Hair follicle dermal papilla cell (primary cell): ENCODE data around the gene UHMK1. TPM values are rescaled to one million over a fixed set of nuclear protein-coding genes. Genes with fewer than 3 reads are reported as not detected.

Source experiments
- small RNA-seq: library from RNA; depleted of rRNA; stranded (forward); fragments of <200 nt; gene quantifications from one replicate; pipeline ENCODE3, GENCODE V24; 2012
- total RNA-seq: library from RNA; depleted of rRNA; stranded (reverse); fragments of >200 nt; gene quantifications from 2 replicates; pipeline ENCODE4 v1.2.3, GENCODE V29; 2012

The UHMK1 gene, protein sequence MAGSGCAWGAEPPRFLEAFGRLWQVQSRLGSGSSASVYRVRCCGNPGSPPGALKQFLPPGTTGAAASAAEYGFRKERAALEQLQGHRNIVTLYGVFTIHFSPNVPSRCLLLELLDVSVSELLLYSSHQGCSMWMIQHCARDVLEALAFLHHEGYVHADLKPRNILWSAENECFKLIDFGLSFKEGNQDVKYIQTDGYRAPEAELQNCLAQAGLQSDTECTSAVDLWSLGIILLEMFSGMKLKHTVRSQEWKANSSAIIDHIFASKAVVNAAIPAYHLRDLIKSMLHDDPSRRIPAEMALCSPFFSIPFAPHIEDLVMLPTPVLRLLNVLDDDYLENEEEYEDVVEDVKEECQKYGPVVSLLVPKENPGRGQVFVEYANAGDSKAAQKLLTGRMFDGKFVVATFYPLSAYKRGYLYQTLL
- total RNA-seq = 48.1 and 55.5 TPM in 2 replicates

DNA sequence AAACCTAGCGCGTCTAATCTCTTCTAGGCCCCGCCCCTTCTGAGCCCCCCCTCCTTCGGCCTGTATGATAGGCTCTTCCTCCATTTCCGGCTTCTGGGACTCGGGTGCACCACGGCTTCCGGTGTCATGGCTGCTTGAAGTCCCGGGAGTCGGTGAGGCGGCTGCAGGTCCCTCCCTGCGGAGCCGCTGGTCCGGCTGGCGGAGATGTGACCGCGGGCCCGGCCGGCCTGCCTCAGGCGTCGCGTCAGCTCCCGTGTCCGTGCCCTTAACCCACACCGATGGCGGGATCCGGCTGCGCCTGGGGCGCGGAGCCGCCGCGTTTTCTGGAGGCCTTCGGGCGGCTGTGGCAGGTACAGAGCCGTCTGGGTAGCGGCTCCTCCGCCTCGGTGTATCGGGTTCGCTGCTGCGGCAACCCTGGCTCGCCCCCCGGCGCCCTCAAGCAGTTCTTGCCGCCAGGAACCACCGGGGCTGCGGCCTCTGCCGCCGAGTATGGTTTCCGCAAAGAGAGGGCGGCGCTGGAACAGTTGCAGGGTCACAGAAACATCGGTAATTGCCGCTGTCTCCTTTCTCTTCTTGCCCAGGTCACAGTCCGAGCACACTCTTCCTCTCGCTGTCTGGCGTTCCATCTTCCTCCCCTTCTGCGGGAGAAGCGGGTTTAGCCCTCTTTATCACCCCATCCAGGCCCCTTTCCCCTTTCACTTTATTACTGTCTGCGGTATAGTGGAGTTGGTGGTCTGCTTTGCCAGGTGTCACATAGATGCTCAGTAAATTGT lies at the start of gene UHMK1:
Gene UHMK1 (plus strand): TSS at position 96 of the 773 bp plus-strand sequence. CDS start 183 bp downstream, at position 279.

DNA sequence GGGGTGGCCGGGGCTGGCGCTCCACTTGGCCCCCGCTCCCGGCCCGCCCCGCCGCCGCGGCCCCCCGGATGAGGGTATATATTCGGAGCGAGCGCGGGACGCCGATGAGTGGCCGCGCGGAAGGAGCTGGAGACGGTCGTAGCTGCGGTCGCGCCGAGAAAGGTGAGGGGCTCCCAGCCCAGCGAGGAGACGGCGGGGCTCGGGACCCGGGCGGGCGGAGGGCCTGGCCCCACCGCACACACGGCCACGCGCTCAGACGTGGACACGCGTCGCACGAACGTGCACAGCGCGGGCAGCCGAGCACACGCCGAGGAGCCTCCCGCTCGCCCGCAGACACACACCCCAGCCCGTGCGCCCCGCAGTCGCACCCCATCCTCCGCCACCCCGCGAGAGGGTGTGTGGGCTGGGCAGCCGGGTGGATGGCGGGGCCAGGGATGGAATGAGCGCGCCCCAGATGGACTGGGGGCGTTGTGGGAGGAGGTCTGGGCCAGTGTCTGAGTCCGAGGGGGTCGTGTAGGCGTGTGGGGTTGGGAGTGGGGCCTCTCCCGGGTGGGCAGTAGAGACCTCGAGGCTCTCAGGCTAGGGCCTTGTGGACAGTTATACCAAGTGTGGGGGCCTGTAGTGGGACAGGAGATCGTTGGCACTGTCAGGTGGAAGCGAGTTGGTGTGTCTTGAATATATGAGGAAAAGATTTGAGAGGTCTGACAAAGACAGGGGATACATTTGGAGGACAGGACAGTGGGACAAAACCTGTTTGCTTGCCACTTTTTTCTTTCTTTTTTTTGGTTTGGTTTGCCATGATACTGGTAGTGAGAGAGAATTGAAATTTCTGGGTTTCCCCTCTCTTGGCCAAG lies 64.2 kb downstream of the UHMK1 start, which contains the start of gene UAP1:
Gene UAP1 (plus strand): TSS at position 107 of the 854 bp plus-strand sequence. CDS start 4,347 bp downstream, outside the sequence.

Small RNA genes lying within 50 kb of the gene (small RNA-seq; reads per million reads assigned to genes)
- gene UQCRBP2 = not detected

Other genes starting within 250 kb of the UHMK1 start
- not detected in 2 replicates for gene SPATA46, start 121.0 kb upstream of the UHMK1 start, total RNA-seq
- gene C1orf226, start 116.1 kb upstream of the UHMK1 start, total RNA-seq = 0.24 and 0.49 TPM in 2 replicates
- gene SH2D1B, start 85.7 kb upstream of the UHMK1 start, total RNA-seq = not detected in 2 replicates
- 94.3 and 97.9 TPM in 2 replicates for gene UAP1, start 63.9 kb downstream of the UHMK1 start, total RNA-seq
- 472 and 517 TPM in 2 replicates for gene DDR2, start 134.6 kb downstream of the UHMK1 start, total RNA-seq